IMR-90 (cell line): ENCODE measurements around the gene TRAP1.

Source experiments
- CTCF ChIP-seq: conservative IDR thresholded peaks from 2 replicates; pipeline ENCODE4 v1.5.1; 2012; ENCODE audit warnings: mild to moderate bottlenecking, low read depth, low read length, improper control_type of control experiment
- RAD21 ChIP-seq: IDR thresholded peaks from 2 replicates; pipeline ENCODE4 v1.6.1; 2012; ENCODE audit warnings: low read length, improper control_type of control experiment

- TF ChIP-seq CTCF = no peak
- TF ChIP-seq RAD21 = no peak
These were observed 25.6 kb downstream of the TRAP1 start for GRCh38 chr16:3691761-3692160.
